Endothelial cell of umbilical vein (primary cell): ENCODE data around the gene CALN1. TPM values are rescaled to one million over a fixed set of nuclear protein-coding genes. Genes with fewer than 3 reads are reported as not detected.

Experiments
- BruUV-seq: library from RNA; stranded (reverse); fragments of 400-500 nt; replicated peaks from 2 replicates; lab custom pipeline; 2021; lab: Mats Ljungman, UMichigan
- CTCF ChIA-PET: fragments of 300-600, 350-600 bp; sonication (Branson Sonifier 250); formaldehyde crosslinking; loops from one replicate; lab custom pipeline; 2021; ENCODE audit warnings: antibody characterized with exemption, inconsistent platforms; lab: Charles Lee
- POLR2A ChIA-PET: fragments of 300-600, 350-600 bp; sonication (Branson Sonifier 250); formaldehyde crosslinking; loops from one replicate; lab custom pipeline; 2021; ENCODE audit warnings: antibody characterized with exemption, inconsistent platforms; lab: Charles Lee
- DNase-seq: peaks from one replicate; pipeline ENCODE4 v3.0.0-alpha.2; 2011; ENCODE audit warnings: low read depth, low spot score
- FAIRE-seq: peaks from 2 replicates; lab custom pipeline; 2011; peaks lifted over from hg19 to GRCh38; lab: Jason Lieb, UNC
- H2AFZ ChIP-seq: 2 replicates; pipeline ENCODE4 v1.6.0; 2012; ENCODE audit warnings: low read depth, low read length, control low read depth, inconsistent platforms
- H3K27ac ChIP-seq: 2 replicates; pipeline ENCODE4 v1.5.1; 2011; ENCODE audit warnings: low read depth, mild to moderate bottlenecking, control low read depth, low read length, moderate library complexity; ENCODE audit not compliant: insufficient read depth
- H3K27me3 ChIP-seq, 2 experiments: 2 replicates each; pipeline versions ENCODE4 v1.6.0 to v1.6.1; 2011; ENCODE audit warnings: low read length in 2 of 2, mixed read lengths in 1 of 2; ENCODE audit not compliant: control insufficient read depth in 2 of 2, insufficient read depth in 2 of 2
- H3K36me3 ChIP-seq, 2 experiments: 2 replicates in 1 of 2; 3 replicates in 1 of 2; pipeline ENCODE4 v1.5.1; 2011; ENCODE audit warnings: low read length in 2 of 2, mild to moderate bottlenecking in 1 of 2, moderate library complexity in 1 of 2; ENCODE audit not compliant: control insufficient read depth in 2 of 2, insufficient read depth in 2 of 2; ENCODE audit errors: extremely low read depth in 1 of 2
- H3K4me1 ChIP-seq: 3 replicates; pipeline ENCODE4 v1.5.1; 2011; ENCODE audit warnings: mild to moderate bottlenecking, low read length; ENCODE audit not compliant: control insufficient read depth, insufficient read depth; ENCODE audit errors: extremely low read depth
- H3K4me2 ChIP-seq: 2 replicates; pipeline ENCODE4 v1.6.1; 2011; ENCODE audit warnings: low read length, control low read depth, mixed read lengths; ENCODE audit not compliant: insufficient read depth
- H3K4me3 ChIP-seq, 3 experiments: fragments of 200-600 bp in 1 of 3; sonication (generic), shearing (Covaris generic) in 1 of 3; replicated peaks in 1 of 3; 2 replicates each; pipeline ENCODE4 v1.5.1; 2011 to 2016; ENCODE audit warnings: control low read depth in 3 of 3, low read length in 3 of 3, mild to moderate bottlenecking in 2 of 3, inconsistent platforms in 1 of 3, low read depth in 1 of 3, moderate library complexity in 1 of 3; ENCODE audit not compliant: insufficient read depth in 1 of 3
- H3K79me2 ChIP-seq: 2 replicates; pipeline ENCODE4 v1.6.0; 2012; ENCODE audit warnings: low read length, inconsistent platforms; ENCODE audit not compliant: control insufficient read depth, insufficient read depth
- H3K9ac ChIP-seq: replicated peaks from 2 replicates; pipeline ENCODE3; 2011; ENCODE audit warnings: low read length, control low read depth; ENCODE audit not compliant: insufficient read depth; ENCODE audit errors: extremely low read depth
- H3K9me1 ChIP-seq: replicated peaks from 3 replicates; pipeline ENCODE4 v1.6.0; 2011; ENCODE audit warnings: mild to moderate bottlenecking, low read length; ENCODE audit not compliant: control insufficient read depth, insufficient read depth; ENCODE audit errors: extremely low read depth
- H3K9me3 ChIP-seq: replicated peaks from 2 replicates; pipeline ENCODE4 v1.5.1; 2012; ENCODE audit warnings: low read length, inconsistent platforms; ENCODE audit not compliant: control insufficient read depth, insufficient read depth
- H4K20me1 ChIP-seq: replicated peaks from 2 replicates; pipeline ENCODE3; 2011; ENCODE audit warnings: mild to moderate bottlenecking, low read length; ENCODE audit not compliant: control insufficient read depth, insufficient read depth; ENCODE audit errors: extremely low read depth
- EZH2 ChIP-seq: IDR thresholded peaks from 2 replicates; pipeline ENCODE4 v1.6.1; 2012; ENCODE audit warnings: borderline replicate concordance, low read depth, mild to moderate bottlenecking, moderate library complexity, low read length, inconsistent platforms; ENCODE audit not compliant: severe bottlenecking
- FOS ChIP-seq: IDR thresholded peaks from 2 replicates; pipeline ENCODE4 v1.6.1; 2011; ENCODE audit warnings: mild to moderate bottlenecking, low read length, moderate library complexity, borderline replicate concordance; ENCODE audit not compliant: insufficient read depth
- GATA2 ChIP-seq: IDR thresholded peaks from 2 replicates; pipeline ENCODE4 v1.7.0; 2011; ENCODE audit warnings: low read depth, mild to moderate bottlenecking, moderate library complexity, mixed read lengths, low read length; ENCODE audit not compliant: insufficient read length, insufficient read depth
- JUN ChIP-seq: IDR thresholded peaks from 2 replicates; pipeline ENCODE4 v1.6.1; 2011; ENCODE audit warnings: borderline replicate concordance, low read depth; ENCODE audit not compliant: insufficient read length, insufficient read depth
- MAX ChIP-seq: IDR thresholded peaks from 2 replicates; pipeline ENCODE4 v1.6.1; 2011; ENCODE audit not compliant: insufficient read depth, insufficient read length
- MYC ChIP-seq: IDR thresholded peaks from one replicate; pipeline ENCODE4 v1.6.1; 2011; ENCODE audit warnings: mild to moderate bottlenecking, low read depth, low read length
- POLR2A ChIP-seq: IDR thresholded peaks from 2 replicates; pipeline ENCODE4 v1.6.1; 2012; ENCODE audit warnings: low read depth, mild to moderate bottlenecking, control low read depth, low read length
- POLR2AphosphoS5 ChIP-seq: IDR thresholded peaks from 2 replicates; pipeline ENCODE4 v1.6.1; 2012; ENCODE audit warnings: low read depth, mild to moderate bottlenecking, control low read depth, low read length, moderate library complexity; ENCODE audit not compliant: insufficient read depth
- dilution Hi-C: fragments of 300-500 bp; cut with MboI; formaldehyde crosslinking; loops from one replicate; pipeline ENCODE4 v1.15.0; 2019; ENCODE audit warnings: low sequenced_read_pairs; ENCODE audit not compliant: extremely low pct_ligation_motif_present
- intact Hi-C: fragments of 100-400 bp; cut with micrococcal nuclease; formaldehyde crosslinking; loops from one replicate; pipeline ENCODE4 v1.10.0; 2022
- polyA plus RNA-seq, 4 experiments: library from polyadenylated mRNA; depleted of rRNA in 3 of 4; stranded (reverse) in 3 of 4; unstranded in 1 of 4; fragments of >200 nt; gene quantifications; 2 replicates each; pipeline versions ENCODE4 v1.2.1 to v1.2.3, GENCODE V29; 2011 to 2012; ENCODE audit warnings: missing spikeins in 1 of 4
- total RNA-seq: library from RNA; stranded (reverse); gene quantifications from 2 replicates; pipeline ENCODE4 v1.2.3, GENCODE V29; 2021
- TF ChIP-seq, protein P1 (sequence below), 2 donors: IDR thresholded peaks; 1 replicate in 1 of 2; 2 replicates in 1 of 2; pipeline ENCODE4 v1.5.1; 2011; ENCODE audit warnings: low read length in 2 of 2, mild to moderate bottlenecking in 2 of 2, moderate library complexity in 2 of 2, control low read depth in 1 of 2, inconsistent platforms in 1 of 2, low read depth in 1 of 2; ENCODE audit not compliant: insufficient read depth in 1 of 2; ENCODE audit errors: extremely low read depth in 1 of 2

CALN1 gene
- total and polyA plus RNA-seq, 2 donors (not counting 3 experiments of a cell fraction or from before 2014, with no cell fraction given): not detected

- Histone ChIP-seq H3K9ac (no peak overlapping the region), H3K9me1 (no peaks in the 10 kb centered on the region), H4K20me1 (no peaks in the 10 kb centered on the region), H3K9me3 (peaks cover 5% of the 10 kb centered on the region), H3K27ac (no peak overlapping the region), H3K79me2 (no peaks in the 10 kb centered on the region), H3K4me3 (no peak overlapping the region), H3K4me2 (no peak overlapping the region), H3K4me1 (no peaks in the 10 kb centered on the region), H3K27me3 (no peaks in the 10 kb centered on the region), H3K36me3 (no peaks in the 10 kb centered on the region), H2AFZ (no peak overlapping the region)
- no TSS peak for BruUV-seq
- TF ChIP-seq, protein P1, sequence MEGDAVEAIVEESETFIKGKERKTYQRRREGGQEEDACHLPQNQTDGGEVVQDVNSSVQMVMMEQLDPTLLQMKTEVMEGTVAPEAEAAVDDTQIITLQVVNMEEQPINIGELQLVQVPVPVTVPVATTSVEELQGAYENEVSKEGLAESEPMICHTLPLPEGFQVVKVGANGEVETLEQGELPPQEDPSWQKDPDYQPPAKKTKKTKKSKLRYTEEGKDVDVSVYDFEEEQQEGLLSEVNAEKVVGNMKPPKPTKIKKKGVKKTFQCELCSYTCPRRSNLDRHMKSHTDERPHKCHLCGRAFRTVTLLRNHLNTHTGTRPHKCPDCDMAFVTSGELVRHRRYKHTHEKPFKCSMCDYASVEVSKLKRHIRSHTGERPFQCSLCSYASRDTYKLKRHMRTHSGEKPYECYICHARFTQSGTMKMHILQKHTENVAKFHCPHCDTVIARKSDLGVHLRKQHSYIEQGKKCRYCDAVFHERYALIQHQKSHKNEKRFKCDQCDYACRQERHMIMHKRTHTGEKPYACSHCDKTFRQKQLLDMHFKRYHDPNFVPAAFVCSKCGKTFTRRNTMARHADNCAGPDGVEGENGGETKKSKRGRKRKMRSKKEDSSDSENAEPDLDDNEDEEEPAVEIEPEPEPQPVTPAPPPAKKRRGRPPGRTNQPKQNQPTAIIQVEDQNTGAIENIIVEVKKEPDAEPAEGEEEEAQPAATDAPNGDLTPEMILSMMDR (IDR thresholded peaks at IDR 0.05; ENCODE audit: extremely low read depth in 1 of 2, insufficient read depth in 1 of 2, low read depth in 1 of 2, low read length in 2 of 2): no peak
- TF ChIP-seq POLR2A: no peak
- POLR2A ChIA-PET: no interaction called here
- FAIRE-seq (no peak), DNase-seq (no peak)
- intact Hi-C loops: no loop called here
- dilution Hi-C loops: no loop called here
- CTCF ChIA-PET: no interaction called here
Observed at GRCh38 chr7:71785216-71785615, 626.9 kb downstream of the CALN1 start.

GRCh38 chr7:71784781-71785180 lies 627.4 kb downstream of the CALN1 start:
- Histone ChIP-seq H3K4me3 (no peak overlapping the region), H4K20me1 (no peaks in the 10 kb centered on the region), H3K79me2 (no peaks in the 10 kb centered on the region), H3K36me3 (no peaks in the 10 kb centered on the region), H3K27me3 (no peaks in the 10 kb centered on the region), H3K4me1 (no peaks in the 10 kb centered on the region), H3K4me2 (no peak overlapping the region), H3K9me1 (no peaks in the 10 kb centered on the region), H3K9me3 (peaks cover 5% of the 10 kb centered on the region), H3K27ac (no peak overlapping the region), H2AFZ (no peak overlapping the region), H3K9ac (no peak overlapping the region)
- FAIRE-seq (no peak), DNase-seq (no peak)
- no TSS peak for BruUV-seq
- intact Hi-C loops (no loop called here), dilution Hi-C loops (no loop called here)
- TF ChIP-seq, protein P1 (IDR thresholded peaks at IDR 0.05; ENCODE audit: extremely low read depth in 1 of 2, insufficient read depth in 1 of 2, low read depth in 1 of 2, low read length in 2 of 2): no peak
- no peak for TF ChIP-seq POLR2A
- TF ChIP-seq POLR2AphosphoS5: no peak
- no peak for TF ChIP-seq MAX
- TF ChIP-seq GATA2: no peak
- TF ChIP-seq JUN: no peak
- no peak for TF ChIP-seq EZH2
- TF ChIP-seq FOS: no peak
- no peak for TF ChIP-seq MYC
- CTCF ChIA-PET: no interaction called here
- POLR2A ChIA-PET: no interaction called here
